ENCODE measurements around the gene ATP6AP1.
"Not testable (repeated sequence)": the region's sequence is repeated elsewhere in the genome, so short reads cannot be mapped to it uniquely, and the experiment has no call there.

ATP6AP1 gene

DNA sequence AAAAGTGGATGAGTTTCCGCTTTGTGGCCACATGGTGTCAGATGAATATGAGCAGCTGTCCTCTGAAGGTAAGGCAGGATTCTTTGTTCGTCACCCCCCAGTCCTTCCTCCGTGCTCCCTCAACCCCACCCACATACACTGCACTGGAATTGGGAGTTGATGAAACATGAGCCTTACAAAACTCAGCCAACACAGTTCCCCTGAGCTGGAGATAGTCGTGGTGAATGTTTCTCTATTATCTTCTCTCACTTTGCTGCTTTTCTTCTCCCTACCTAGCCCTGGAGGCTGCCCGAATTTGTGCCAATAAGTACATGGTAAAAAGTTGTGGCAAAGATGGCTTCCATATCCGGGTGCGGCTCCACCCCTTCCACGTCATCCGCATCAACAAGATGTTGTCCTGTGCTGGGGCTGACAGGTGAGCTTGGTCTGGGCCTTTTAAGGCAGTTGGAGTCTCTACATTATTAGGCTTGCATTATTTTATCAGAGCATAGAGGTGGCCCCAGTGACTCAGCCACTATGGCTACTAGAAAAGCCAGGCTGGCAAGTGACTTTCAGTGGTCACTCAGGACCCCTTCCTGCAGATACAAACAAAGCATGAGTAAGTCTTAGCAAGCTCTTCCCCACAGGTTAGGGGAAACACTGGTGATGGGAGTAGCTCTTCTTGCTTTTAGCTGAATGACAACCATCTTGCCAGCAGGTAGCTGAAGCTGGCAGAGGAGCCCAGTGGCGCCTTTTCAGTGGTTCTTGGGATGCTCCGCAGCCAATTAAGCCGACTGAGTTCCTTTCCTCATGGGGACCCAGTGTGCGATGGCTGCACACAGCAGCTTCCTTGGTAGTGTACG lies 28.7 kb upstream of the ATP6AP1 start:
- DNase-seq (ENCODE audit: low read depth), result no peak

DNA sequence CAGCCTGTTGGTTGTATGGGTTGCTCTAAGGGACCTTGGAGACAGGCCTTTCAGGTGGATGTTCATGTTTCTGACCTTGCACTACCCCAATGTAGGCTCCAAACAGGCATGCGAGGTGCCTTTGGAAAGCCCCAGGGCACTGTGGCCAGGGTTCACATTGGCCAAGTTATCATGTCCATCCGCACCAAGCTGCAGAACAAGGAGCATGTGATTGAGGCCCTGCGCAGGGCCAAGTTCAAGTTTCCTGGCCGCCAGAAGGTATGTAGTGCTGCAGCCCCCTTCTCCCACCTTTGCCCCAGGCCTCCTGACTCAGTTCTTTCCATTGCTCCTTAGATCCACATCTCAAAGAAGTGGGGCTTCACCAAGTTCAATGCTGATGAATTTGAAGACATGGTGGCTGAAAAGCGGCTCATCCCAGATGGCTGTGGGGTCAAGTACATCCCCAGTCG lies 28.1 kb upstream of the ATP6AP1 start:
- DNase-seq (ENCODE audit: low read depth), result not testable (repeated sequence)

DNA sequence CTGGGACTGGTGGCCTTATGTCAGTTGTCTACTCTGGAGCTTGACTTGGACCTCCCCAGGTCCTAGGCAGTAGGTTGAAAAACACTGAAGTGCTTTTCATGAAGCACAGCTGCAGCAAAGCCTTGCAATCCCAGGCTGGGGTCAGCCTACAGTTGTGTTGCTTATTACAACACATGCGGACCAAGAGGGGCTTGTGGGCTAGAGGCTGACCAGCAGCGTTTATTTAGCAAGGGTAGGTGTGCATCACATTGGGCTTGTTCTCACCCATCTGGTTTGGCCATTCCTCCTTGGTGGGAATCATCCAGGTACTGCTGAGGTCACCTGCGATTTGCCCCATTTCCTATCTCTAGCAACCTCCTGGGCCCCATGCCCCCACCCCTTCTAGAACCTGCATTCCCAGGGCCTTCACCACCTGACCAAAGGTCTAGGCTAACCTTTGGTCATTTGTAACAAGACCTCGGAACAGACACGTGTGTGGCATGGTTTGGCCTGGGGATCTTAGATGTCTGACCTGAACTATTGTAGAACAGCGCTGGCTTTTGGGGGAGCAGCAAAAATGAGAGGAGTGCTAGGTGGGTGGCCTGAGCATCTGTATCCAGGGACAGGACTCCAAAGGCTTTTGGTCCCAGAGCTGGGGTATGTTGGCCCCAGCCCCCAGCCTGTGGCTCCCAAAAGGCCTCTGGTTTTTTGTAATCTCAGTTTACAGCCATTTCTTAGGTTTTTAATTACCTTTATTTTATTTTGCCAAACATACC lies 27.3 kb upstream of the ATP6AP1 start:
- DNase-seq (ENCODE audit: low read depth), result no peak

DNA sequence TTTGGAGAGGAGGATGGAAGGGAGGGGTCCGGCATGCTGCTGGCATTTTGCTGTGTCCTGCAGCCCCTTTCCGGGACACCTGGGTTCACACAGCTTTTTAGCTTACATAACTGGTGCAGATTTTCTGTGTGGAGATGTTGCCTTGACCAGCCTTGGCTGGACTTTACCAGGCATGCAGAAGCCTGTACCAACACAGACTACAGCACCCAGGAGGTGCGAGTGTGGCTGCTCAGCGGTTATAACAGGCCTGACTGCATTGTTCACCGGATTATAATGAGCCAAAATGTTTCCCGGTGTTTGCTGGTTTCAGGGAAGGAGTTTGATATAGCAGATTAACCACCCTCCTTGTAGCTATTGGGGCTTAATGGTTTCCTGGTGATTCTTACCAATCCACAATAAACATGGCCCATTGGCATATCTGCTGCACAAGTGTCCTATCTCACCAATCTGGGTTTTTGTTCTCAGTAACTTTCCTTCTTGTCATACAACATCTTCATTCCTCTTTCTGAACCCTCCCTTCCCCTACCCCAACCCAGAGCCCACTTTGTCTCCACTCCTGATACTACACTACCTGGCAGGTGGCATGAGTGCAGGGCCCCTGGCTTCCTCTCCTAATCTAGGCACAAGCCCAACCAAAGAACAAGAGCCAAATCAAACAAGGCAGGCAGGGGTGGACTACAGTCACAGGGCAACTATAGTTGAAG lies 26.4 kb upstream of the ATP6AP1 start:
- no peak for DNase-seq (ENCODE audit: low read depth)

DNA sequence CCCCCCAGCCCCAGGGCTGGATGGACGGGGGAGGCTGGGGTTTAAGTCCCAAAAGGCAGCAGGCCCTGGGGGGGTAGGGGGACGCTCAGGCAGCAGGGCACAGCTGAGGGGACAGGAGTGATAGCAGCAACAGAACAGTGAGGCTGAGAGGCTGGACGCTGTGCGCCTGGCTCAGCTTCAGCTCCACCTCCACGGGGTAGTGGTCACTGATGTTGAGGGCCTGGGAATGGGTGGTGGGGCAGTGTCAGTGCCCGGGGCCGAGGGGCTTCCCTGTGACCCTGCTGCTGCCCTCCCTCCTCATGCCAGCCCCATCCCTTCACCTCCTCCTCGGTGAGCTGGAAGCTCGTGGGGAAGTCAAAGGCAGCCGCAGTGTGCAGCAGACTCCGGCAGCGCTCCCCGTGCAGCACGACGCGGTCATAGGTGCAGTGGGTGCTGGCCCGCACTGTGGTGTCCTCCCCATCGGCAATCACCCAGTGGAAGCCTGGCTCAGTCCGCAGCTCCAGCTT lies 25.8 kb upstream of the ATP6AP1 start:
- no peak for DNase-seq (ENCODE audit: low read depth)

DNA sequence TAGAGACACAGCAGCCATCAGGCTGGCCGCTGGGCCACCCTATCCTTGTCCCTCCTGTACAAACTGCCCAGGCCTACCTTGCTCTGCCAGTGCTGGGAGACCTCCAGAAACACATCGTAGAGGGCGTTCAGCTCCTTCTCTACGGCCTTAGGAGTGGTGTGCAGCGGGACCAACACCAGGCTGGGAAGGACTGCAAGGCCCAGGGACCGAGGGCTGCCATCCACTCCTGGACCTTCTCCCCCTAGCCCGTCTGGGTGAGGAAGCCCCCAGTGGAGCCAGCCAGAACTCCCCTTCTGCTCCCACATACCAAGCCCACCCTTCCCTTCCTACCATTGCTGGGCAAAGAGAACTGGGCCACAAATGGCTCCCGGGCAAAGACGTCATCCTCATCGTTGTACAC lies 25.3 kb upstream of the ATP6AP1 start:
- no peak for DNase-seq (ENCODE audit: low read depth)

DNA sequence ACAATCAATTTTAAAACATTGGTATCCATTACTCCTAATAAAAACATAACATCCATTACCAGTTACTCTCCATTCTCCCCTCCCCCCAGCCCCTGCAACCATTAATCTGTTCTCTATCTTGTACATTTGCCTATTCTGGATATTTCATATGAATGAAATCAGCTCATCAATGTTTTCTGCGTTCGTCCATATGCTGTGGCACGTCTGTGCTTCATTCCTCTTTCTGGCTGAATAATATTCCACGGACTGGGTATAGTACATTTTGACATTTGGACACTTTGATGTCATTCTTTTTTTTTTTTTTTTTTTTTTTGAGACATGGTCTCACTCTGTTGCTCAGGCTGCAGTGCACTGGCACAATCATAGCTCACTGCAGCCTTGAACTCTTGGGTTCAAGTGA lies 24.6 kb upstream of the ATP6AP1 start:
- DNase-seq (ENCODE audit: low read depth), result no peak

DNA sequence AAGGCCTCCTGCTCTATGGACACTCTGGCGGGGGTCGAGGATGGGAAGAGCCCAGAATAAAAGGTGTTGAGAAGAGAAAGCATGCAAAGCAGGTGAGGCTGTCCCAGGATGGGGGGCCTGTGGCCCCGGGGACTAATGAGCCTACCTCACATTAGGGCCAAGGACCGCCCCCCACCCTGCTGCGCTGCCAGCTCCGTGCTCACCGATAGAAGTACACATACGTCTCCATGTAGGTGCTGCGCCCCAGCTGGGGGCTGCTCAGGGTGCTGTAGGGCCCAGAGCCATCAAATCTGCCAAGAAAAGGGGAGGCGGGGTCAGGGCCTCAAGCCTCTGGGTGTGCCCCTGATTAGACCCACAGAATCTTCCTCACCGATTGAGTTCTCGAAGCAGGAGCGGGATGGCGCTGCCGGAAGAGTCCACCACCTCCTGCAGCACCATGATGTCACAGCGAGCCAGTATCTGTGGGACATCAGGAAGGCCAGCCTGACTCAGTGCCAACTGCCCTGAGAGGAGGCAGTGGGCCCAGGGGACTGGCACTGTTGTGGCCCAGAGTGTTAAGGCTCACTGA lies 23.8 kb upstream of the ATP6AP1 start:
- no peak for DNase-seq (ENCODE audit: low read depth)

DNA sequence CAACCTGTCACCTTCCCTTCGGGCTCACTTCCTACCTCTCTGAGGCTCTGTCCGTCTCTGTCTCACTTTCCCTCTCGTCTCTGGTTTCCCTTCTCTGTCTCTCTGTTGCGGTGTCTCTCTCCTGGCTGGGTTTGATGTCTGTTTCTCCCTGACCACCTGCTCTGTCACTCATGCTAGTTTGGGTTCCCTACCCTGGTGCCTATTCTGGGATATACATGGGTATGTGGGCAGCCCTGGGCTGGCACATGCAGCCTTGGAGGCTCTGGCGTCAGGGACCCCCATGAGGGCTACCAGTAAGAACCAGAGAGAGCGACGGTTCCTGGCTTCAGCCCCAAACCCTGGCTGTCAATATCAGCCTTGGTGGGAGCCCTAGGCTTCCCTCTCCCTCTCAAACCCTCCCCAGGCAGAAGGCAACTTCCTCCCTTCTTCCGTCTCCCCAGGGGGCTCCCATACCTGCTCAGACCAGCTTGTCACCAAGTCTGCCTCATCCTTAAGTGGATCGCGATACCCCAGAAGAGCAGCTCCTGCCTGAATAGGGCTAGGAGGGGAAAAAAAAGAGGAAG lies 19.7 kb upstream of the ATP6AP1 start:
- no peak for DNase-seq (ENCODE audit: low read depth)

DNA sequence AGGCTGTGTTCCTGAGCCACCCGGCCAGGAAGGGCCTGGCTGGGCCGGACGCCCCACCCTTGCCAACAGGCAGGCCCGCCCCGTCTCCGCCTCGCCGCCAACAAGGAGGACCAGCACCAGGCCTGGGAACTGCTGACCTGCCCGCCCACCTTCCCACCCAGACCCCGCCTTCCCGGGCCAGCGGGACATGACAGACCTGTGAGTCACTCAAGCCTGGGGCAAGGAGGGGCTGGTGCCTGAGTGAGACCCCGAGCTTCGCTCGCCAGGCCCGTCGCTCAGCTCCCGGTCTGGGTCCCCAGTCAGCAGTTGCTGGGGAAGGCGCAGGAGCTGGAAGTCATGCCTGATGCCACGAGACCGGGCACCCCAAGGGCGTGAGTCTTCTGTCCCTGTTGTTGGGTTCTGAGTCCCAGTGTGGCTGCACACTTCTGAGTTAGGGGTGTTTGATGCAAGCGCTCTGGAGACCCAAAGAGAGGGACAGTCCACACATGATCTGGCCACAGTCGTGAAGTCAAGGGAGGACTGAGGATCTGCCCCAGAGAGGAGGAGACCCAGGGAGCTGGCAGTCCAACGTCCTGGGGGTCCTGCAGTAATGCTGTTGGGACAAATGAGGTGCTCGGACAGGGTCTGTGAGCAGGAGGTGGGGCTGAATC lies 19.1 kb upstream of the ATP6AP1 start, which contains the start of gene DNASE1L1:
DNASE1L1 (minus strand) TSS at position 33 of the 650 bp plus-strand sequence. CDS start 3,686 bp downstream, outside the sequence.
- DNase-seq (ENCODE audit: low read depth), result no peak

DNA sequence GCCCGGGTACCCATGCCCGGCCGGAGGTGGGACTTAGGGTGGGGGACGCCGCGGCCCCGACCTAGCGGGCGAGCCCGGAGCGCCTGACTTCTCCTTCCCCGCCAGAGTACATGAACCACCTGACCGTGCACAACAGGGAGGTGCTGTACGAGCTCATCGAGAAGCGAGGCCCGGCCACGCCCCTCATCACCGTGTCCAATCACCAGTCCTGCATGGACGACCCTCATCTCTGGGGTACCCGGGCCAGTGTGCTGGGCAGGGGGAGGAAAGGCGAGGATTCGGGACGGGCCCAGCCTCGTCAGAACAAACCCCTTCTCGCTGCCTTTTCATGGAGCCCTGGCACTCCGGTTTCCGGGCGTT lies 16.5 kb upstream of the ATP6AP1 start:
- DNase-seq (ENCODE audit: low read depth), result no peak

DNA sequence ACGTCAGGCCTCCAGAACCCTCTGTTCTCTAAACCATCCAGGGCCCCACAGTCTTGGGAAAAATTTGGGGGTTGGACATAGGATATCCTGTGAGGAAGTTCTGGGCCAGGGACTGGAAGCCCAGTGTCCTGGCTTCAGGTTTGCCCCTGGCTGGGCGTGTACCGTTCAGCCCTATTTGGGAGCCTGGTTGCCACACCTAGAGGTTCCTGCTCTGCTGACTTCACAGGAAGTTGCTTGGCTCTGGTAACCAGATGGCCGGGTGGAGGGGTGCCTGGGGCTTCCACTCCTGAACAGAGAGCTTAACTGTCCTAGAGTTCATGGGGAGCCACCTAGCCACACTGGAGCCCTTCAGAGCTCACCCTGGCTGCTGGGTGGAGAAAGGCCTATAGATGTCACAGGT lies 16.0 kb upstream of the ATP6AP1 start:
- DNase-seq (ENCODE audit: low read depth), result no peak

DNA sequence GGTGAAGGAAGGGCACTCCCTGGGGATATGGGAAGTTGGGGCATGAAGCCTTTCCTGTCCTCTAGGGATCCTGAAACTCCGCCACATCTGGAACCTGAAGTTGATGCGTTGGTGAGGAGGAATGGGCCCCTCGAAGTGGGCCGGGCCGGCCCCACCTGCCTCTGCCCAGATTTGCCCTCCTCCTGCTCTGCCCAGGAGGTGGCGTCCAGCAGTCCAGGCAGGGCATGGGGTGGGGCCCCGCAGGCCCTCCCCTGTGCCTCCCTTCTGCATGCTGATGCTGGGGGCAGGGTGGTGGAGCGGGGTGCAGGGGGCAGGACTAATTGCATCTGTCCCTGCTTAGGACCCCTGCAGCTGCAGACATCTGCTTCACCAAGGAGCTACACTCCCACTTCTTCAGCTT lies 15.3 kb upstream of the ATP6AP1 start:
- no peak for DNase-seq (ENCODE audit: low read depth)

DNA sequence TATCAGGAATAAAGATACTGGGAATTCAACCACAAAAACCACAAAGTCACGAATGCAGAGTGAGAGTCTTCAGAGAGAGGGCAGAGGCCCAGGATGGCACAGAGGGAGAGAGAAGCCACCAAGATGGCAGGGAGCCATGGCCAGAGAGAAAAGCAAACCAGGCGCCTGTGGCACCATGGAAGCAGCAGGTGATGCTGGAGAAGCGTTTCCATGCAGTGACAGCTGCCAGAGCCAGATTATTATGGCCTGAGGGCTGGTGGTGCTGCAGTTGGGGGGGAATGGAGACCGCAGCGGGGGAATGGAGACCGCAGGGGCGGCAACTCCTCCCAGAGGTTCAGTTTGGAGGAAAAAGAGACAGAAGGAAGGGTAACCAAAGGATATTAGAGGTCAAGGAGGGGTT lies 11.3 kb upstream of the ATP6AP1 start:
- no peak for DNase-seq (ENCODE audit: low read depth)

DNA sequence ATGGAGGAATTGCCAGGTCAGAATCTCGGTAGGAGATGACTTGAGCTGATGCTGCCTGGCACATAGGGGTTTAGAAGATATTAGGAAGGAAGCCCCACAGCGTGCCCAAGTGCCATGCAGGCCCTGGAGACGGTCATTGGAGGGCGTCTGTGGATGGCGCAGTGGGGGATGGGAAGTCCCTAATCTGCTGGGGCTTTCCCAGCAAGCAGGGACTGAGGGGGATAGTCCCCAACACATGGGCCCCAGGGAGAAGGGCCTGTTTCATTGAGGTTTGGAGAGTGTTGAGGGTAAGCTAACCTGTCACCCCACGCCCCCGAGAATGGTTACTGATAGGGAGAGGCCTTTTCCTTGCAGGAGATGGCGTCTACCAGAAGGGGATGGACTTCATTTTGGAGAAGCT lies 9.3 kb upstream of the ATP6AP1 start:
- DNase-seq (ENCODE audit: low read depth), result no peak

DNA sequence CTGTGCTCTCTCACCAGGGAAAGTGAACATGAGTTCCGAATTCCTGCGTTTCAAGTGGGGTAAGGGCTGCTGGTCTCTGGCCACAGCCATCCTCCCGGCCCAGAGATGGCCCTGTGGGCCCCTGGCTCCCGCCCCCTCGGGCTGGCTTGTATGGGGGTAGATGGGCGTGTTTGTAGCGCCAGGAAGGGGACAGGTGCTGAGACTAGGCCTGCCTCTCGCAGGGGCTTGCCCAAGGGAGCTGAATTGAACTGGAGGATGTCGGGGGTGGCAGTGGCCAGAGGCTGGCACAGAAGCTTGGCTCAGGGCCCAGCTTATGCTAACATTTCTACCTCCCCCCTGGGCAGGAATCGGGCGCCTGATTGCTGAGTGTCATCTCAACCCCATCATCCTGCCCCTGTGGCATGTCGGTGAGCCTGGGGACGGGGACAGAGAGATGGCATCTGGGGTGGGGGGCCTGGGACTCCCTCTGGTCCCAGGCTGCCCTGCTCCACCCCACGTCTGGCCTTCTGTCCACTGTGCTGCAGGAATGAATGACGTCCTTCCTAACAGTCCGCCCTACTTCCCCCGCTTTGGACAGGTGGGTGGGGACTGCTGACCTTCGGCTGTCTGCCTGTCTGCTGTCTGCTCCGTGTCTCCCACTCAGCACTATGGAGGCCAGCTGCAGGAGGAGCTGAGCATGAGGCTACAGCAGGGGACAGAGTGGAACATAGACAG lies 8.6 kb upstream of the ATP6AP1 start:
- DNase-seq (ENCODE audit: low read depth), result no peak

DNA sequence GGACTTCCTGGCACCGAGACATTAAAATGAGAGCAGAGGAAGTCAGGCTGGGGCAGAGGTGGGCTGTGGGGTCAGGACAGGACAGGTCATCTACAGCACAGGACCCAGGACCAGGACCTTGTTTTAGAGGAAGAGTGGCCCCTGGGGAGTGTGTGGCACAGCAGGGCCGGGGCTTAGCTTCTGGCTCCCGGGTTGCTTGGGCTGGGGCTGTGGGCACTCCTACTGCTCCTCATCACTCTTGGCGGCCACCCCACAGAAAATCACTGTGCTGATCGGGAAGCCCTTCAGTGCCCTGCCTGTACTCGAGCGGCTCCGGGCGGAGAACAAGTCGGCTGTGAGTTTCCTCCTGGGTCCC lies 8.1 kb upstream of the ATP6AP1 start:
- no peak for DNase-seq (ENCODE audit: low read depth)

DNA sequence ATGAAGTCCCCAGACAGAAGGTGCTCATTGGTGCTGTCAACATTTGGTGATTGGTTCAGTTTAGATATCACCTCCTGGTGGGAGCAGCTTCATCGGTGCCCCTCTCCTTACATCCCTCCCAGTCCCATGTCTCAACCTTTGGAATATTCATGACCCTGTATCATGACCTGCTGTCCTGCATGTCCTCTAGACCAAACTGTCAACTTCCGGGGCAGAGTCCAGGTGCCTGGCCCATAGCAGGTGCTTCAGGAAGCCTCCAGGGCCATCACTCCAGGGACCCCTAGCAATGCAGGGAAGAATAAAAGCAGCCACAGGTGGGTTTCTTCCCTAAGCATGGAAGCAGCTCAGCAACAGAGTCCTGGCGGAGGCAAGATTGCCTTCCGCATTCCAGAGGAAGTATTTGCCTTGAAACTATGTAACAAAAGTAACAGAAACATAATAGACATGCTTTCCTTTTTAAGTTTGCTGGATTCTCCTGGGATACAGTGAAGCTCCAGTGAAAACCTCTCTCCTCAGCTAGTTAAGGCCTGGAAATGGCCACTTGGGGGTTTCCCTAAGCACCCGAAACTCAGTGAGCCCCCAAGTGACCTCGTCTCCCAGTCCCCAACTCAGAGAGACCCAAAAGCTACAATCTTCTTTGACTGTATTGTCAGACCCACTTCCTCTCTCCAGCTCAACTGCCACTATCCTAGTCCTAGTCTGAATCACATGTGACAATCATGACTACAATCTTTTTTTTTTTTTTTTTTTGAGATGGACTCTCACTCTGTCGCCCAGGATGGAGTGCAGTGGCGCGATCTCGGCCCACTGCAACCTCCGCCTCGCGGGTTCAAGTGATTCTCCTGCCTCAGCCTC lies 1.3 kb upstream of the ATP6AP1 start:
- no peak for DNase-seq (ENCODE audit: low read depth)

DNA sequence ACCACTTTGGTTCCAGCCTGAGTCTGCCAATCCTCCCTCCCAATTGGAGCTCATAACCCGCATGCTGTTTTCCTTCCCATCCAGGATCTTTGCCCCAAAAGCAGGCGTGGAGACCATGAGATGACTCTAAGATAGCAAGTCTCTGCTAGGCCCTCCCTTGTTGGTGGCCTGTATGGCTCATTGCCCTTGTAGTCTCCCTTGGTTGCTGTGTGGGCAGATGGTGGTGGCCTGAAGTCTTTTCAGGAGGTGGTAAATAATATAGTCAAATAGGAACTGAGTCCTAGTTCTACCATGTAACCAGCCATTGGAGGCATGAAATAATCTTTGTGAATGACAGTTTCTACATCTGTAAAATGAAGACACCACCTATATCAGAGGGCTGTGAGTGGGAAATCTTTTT lies 1.2 kb downstream of the ATP6AP1 start:
- no peak for DNase-seq (ENCODE audit: low read depth)

DNA sequence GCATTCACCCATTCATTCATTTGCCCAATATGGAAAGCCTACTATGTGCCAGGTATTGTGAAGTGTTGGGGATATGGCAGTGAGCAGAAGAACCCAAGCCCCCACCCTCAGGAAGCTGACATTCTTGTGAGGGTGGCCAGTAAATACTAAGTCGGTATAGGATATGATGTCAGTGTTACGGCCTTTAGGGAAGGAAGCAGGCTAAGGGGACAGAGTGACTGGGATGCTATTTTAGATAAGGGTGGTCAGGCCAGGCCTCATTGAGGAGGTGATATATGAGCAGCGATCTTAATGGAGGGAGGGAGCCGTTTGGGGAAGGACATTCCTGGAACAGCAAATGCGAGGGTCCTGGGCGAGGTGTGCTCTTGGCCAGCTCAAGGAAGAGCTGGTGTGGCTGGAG lies 2.0 kb downstream of the ATP6AP1 start:
- DNase-seq (ENCODE audit: low read depth), result no peak

All from stimulated activated CD8-positive, alpha-beta memory T cell treated with anti-CD3 and anti-CD28 coated beads, Interleukin-15, amount 100 ng/mL, for 1 hour (primary cell).